Stimulated activated naive CD4-positive, alpha-beta T cell (primary cell): ENCODE measurements around the gene RHBDL3.
A peak's percentile ranks its signal among the peaks of the same experiment; 100 is the strongest.
"Not testable (repeated sequence)": the region's sequence is repeated elsewhere in the genome, so short reads cannot be mapped to it uniquely, and the experiment has no call there.

Experiments
- DNase-seq, 6 experiments: peaks; one replicate each; lab custom pipeline; 2025; lab: John Stamatoyannopoulos, UW

Gene RHBDL3, protein sequence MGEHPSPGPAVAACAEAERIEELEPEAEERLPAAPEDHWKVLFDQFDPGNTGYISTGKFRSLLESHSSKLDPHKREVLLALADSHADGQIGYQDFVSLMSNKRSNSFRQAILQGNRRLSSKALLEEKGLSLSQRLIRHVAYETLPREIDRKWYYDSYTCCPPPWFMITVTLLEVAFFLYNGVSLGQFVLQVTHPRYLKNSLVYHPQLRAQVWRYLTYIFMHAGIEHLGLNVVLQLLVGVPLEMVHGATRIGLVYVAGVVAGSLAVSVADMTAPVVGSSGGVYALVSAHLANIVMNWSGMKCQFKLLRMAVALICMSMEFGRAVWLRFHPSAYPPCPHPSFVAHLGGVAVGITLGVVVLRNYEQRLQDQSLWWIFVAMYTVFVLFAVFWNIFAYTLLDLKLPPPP

DNA sequence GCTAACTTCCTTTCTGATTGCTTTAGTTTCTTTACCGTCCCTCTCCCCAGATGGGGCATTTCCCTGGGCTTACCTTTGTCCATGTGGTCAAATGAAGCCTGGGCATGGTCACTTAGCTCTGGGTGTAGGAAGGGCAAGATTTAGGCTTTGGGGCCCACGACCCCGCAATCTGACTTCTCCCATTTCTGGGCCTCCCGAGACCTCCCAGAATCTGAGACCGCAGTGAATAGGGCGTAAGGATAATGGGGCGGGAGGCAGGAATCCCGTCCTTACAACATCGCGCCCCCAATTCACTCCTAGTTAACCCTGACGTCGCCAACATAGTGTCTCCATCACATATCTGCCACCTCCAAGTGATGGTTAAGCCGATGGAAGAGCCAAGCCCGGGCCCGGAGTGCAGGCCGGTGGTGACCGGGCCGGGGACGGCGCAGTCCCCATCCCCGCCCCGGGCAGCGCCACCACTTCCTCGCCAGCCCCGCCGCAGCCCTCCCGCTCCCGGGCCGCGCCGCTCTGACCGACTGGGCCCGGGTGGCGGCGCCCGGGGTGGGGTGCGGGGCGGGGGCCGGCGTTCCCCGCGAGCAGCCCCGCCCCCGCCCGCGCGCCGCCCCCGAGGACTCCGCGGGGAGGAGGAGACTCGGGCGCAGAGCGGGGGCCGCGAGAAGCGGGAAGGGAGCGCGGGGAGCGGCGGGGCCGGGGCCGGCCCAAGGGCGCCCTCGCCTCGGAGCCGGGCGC is at the start of gene RHBDL3:
TSS of gene RHBDL3 (plus strand) at position 641 of the 732 bp plus-strand sequence. CDS start 358 bp downstream, outside the sequence.
- DNase-seq = no peak

DNA sequence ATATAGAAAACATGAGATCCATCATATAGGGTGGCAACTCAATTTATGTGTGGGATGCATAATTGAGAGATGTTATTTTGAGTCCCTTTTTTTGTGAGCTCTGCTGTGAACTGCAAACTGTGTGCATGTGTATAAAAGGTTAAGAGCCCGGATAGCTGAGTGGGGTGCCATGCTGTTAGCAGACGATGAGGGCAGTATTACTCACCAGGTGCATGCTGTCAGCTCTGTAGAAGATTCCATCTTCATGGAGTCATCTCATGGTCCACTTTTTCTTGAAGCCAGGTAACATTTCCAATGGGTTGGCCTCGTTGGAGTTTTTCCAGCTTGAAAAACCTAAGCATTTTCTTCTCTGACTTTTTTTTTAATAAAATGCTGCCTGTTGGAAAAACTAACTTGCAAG is 43.0 kb upstream of the RHBDL3 start:
- DNase-seq = no peak

DNA sequence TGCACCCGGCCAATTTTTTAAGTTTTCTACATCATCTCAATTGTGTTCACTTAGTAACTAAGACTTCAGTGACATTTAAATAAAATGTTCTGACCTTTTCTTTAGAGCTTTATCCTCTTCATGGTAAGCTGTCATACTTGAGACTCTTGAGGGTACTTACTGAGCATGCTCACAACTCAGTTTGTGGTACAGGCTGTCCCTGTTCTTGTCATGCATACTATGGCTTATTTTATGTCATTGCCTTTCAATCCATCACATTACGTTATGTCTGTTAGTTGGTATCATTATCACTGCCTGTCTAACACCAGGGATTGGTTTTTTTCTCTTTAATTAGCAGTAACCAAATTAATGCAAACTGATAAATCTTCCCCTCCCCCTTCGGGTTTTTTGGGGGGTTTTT is 41.9 kb upstream of the RHBDL3 start:
- no peak for DNase-seq

DNA sequence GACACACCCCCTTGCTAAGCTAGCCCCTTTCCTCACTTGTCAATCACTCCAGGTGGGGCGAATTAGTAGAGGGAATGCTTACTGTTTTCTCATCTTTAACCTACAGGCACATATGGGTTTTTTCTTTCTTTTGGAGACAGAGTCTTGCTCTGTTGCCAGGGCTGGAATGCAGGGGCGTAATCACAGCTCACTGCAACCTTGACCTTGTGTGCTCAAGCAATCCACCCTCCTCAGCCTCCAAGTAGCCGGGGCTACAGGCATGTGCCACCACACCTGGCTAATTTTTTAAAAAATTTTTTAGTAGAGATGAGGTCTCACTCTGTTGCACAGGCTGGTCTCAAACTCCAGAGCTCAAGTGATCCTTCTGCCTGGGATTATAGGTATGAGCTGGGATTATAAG is 38.7 kb upstream of the RHBDL3 start:
- no peak for DNase-seq

DNA sequence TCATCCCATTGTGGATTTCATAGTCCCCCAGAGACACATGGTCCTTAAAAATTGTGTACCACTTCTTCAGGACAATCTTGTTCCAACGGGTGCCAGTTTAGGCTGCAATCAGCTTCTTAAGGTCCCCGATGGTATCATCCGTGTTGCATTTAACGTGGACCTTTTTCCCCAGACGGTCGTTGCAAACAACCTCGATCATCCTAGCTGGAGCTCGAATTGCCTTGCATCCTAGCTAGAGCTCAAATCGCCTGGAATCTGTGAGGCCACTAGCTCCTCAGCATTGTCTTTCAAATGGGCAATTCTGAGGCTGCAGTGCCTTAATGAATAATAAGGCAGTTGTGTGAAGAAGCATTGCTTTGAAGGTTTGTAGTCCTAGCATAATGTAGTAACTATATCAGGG is 37.7 kb upstream of the RHBDL3 start:
- DNase-seq = no peak

DNA sequence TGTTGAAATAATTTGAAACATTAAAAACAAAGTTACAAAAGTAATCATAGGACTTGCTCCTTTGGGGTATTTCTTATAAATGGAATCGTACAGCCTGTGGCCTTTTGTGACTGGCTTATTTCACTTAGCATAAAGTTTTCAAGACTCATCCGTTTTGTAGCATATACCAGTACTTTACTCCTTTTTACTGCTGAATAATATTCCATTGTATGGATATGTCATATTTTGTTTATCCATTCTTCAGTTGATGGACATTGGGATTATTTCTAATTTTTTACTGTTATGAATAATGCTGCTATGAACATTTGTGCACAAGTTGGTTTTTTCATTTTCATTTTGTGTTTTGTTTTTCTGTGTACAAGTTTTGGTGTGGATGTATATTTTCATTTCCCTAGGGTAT is 30.0 kb upstream of the RHBDL3 start:
- no peak for DNase-seq

DNA sequence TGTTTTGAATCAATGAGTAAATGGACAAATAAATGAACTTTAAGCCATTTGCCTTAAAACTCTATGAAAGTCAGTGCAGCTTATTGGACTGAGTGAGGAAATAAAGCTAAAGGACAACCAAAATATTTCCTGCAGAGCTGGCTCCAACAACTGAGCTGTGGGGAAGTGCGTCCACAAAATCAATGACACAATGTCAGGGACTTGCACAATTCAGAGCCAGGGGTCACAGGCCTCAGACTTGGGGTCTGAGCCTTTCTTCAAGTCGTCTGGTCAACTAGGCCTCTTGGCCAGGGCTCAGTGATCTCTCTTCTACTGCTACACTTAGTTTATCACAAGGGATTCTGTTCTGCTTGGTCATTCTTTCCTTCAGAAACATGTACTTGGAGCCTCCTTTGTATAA is 26.2 kb upstream of the RHBDL3 start:
- no peak for DNase-seq

DNA sequence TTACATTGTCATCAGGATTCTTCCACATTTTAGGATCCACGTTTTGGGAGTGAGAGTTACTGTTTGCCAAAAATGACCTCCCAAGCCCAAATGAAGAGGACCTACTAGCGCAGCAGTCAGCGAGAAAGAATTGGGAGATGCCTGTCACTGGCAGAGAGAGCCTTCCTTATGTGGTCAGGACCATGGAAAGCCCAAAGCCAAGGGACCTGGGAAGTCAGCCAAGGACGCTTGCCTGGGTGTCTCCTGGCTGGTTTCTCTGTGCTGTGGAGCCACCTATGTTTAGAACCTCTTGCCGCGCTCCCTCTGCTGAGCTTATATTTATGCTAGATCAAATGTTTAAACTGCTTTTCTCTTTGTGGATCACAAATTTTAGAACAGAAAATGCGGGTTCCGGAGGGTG is 24.9 kb upstream of the RHBDL3 start:
- no peak for DNase-seq

DNA sequence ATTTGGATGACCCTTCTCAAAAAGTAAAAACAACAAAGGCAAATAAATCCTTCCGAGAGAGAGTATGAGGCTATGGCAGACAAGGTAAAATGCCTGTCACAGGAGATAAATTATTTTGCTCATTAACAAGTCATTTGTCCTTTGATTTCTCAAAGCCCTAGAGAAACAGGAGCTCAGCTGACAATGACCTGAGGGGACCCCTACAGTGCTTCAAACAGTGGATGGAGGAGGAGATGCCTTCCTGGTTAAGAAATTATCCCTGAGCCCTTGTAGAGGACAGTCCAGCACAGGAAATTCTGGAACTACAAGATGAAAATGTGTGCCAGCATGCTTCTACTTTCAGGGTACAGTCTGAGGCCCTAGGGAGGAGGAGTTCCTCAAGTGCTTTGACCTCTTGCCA is 24.0 kb upstream of the RHBDL3 start:
- DNase-seq = no peak

DNA sequence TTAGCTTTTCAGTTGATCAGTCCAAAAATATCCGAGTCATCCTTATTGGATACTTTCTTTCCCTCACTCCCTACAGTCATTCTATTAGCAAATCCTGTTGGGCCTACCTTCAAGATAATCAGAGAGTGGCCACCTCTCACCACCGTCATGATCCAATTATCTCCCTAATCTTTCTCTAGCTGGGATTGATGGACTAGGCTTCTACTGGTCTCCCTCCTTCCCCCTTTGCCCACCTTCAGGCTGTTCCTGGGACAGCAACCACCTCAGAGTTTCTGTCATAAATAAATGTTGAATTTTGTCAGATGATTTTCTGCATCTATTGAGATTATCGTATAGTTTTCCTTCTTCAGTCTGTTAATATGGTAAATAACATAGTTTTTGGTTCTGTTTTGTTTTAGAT is 16.2 kb upstream of the RHBDL3 start:
- DNase-seq = no peak

DNA sequence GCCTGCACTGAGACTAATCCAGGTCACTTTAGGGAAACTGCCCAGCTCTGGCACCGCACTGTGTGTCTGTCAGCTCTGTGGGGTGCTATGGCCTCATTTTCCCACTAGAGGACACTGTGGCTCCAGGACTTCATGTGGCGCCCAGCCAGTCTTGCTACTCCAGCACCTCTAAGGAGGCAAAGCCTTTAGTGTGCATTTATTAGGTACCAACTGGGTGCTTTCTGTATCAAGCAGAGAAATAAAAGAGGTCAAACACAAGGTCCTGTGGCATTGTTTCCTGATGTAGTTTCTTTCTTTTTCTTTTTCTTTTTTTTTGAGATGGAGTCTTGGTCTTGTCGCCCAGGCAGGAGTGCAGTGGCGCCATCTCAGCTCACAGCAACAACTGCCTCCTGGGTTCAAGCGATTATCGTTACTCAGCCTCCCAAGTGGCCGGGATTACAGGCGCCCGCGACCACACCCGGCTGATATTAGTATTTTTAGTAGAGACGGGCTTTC is 12.5 kb upstream of the RHBDL3 start:
- peak; percentile 10 to 42 (median 22) for DNase-seq

DNA sequence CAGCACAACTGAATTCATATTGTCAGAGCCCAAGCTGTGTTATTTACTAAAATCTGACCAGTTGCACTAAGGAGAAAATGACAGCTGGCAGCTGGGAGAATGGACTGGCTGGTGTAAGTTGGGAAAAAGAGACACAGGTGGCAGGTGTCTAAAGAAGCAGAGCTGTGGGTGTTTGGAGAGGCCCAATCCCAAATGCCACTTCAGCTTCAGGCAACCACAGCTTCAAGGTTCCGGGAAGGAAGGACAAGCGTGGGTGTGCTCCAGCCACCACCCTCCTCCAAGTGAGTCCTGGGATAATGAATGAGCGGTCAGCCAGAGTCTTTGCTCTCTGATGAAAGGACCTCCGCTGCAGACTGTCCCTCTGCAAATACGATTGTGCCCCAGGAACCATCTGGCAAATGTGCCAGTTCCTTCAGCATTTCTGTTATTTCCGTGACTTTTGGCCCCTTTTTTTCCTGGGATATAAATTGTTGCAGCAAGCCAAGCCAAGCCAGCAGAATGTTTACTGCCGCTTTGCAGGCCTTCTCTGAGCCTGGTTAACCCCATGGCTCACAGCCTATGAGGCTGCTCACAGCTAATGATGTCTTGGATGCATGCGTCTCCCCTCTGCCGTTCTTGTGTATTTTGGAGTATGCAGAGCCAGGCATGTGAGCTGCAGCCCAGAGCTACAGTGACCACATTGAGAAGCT is 9.5 kb upstream of the RHBDL3 start:
- no peak for DNase-seq

DNA sequence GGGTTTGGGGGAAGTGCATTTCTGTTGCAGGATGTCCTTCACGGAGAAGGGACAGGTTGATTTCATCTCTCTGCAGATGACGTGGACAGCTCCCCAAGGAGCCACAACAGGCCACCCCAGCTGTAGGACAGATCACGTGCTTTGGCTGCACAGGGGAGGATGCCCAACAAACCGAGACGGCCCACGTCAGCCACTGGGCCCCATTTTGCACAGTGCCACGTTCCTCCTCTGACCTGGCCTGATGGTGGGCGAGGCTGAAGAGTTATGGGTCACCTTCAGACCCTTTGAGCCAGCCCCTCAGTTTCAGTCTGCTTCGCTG is 9.0 kb upstream of the RHBDL3 start:
- DNase-seq = no peak

DNA sequence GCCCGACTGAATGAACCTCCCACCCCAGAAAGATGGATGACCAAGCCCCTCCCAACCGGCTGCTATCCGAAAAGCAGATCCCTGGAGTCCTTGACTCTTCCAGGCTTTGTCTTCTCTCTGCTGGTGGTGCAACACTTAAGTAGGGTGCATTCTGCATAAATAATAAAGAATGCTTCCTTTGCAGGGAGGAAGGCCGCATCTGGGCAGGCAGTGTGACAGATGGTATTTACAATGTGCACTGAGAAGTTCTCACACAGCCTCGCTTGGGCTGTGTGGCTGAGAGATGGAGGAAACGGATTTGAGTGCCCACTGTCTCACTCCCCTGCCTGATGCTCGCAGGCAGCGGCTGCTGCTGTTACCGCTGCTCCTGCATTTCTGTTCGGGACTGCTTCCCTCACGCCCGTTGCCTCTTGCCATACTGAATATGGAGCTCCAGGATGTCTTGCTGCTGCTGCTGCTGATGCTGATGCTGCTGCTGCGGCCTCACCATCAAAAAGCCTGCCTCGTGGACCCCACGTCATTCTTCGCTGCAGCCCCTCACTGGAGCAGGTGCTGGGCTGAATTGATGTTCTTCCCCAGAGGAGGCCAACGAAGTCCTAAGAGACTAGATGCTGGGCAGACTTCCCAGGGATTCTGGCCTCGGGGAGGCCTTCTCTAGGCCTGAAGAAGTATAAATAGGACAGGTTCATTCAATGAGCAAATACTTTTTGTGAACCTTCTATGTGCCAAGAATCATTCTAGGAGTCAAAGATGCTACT is 7.1 kb upstream of the RHBDL3 start:
- DNase-seq = no peak

DNA sequence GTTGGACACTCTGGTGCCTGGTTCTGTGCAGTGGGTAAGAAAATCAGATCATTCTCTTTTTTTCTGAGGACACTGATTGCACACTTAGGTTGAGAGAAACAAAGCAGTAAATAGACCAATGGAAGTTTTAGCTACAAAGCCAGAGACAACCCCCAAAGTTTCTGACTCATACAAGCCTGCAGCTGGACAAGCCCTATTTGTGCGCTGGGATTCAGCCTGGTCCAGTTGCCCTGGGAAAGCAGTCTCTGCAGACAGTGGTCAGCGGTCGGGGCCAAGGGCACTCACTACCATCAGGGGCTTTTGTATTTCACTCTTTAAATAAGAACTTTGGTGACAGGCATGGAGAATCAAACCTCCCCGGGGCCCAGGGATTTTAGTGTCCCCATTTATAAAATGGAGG is 6.0 kb upstream of the RHBDL3 start:
- DNase-seq = no peak

DNA sequence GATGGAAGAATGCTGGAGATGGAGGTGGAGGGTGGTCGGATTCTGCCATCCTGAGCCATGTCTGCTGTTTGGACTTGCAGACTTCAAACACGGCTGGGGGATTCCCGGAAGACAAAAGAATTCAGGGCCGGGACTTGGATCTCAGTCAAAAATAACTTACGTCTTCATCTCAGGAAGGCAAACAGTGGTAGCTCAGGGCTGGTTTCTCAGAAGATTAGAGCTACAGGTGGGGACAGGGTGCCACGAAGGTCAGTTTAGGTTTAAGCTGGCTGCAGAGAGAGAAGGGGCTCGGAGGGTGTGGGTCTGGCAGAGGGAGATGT is 4.3 kb upstream of the RHBDL3 start:
- no peak for DNase-seq

DNA sequence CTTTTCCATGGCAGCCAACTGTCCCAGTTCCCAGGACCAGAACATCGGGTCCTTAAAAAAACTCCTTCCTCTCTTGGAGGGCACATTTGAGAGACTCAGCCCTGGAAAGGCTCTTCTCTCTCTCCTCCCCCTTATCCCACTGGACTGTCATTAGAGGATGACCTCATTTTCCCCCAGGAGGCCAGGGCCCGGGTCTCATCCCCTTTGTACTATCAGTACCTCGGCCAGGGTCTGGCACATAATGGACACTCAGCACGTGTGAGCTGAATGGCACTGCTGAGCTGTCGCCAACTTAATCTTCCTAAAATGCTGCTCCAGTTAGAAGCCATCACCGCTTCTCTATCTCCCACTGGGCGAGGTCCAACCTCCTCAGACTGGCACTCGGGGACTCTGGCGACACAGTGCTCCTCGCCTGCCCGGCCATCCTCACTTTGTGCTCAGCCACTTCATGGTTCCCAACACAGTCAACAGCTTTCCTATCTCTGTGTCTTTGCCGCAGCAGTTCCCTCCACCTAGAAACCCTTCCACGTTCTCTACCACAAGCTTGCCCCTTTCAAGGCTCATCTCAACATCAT is 3.6 kb upstream of the RHBDL3 start:
- DNase-seq = no peak

DNA sequence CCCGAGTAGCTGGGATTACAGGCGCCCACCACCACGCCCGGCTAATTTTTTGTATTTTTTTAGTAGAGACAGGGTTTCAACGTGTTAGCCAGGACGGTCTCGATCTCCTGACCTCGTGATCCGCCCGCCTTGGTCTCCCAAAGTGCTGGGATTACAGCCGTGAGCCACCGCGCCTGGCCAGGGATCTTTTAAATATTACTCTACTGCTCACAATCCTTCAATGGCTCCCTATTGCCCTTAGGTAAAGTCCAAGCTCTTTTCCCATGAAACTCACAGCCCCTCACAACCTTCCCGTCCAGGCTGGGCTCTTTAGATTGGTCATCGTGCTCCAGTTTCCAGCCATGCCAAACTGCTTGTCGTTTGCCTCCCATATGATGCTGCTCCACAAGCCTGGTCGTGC is 2.1 kb upstream of the RHBDL3 start:
- not testable (repeated sequence) for DNase-seq

DNA sequence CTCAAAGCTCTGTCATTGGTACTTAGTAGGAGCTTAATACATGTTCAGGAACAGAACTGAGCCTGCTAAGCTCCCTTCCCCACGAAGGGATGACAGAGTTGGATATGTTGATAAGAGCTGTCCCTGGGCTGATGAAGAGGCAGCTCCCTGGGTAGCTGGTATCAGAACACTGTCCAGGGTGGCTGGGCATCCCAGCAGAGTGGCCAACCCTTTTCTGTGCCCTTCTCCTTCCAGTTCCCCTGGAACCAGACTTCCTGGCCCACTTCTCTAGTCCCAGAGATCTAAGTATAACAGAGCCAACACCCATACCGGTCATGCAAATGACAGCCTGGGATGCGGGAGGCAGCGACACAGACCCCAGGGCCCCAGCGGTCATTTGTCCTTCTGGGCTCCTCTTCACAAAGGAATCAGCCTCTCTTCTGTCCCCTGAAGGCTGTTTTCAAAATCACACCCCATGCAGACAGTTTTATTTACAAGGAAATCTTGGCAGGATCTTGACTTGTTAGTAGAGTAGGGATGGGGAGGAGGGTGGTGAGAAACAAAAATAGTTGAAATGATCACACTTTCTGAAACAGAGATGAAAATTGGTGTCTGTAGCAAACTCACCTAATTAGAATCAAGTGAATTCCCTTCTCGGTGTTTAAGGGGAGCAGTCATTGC is 1.4 kb upstream of the RHBDL3 start:
- no peak for DNase-seq

DNA sequence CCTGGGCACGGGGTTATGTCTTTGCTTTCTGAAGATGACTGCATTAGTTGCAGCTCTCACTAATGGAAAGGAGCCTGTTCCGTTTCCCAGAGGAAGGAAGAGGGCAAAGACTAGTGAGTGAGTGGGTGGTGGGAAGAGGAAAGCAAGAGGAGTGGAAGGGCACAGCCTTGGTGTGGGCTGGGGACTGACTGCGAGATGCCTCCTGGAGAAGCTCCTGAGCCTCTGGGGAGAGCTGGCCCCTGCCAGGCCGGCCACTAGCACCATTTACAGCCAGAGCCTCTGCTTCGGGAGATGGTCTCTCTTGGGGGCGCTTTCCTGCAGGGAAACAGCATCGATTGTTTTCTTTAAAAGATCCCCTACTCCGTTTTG is 825 bp upstream of the RHBDL3 start:
- DNase-seq = no peak

DNA sequence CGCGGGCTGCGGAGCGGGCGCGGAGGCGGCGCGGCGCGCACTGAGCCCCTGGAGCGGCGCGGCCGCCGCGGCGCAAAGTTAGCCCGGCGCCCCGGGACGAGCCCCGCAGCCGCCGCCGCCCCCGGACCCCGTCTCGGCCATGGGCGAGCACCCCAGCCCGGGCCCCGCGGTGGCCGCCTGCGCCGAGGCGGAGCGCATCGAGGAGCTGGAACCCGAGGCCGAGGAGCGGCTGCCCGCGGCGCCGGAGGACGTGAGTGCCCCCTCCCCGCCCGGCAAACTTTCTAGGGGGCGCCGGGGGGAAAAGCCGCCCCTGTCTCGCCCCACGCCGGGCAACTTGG is 388 bp downstream of the RHBDL3 start:
- DNase-seq = no peak
